AML-193 (cell line): ENCODE results near the gene ACP4.
"Not testable (repeated sequence)": the region's sequence is repeated elsewhere in the genome, so short reads cannot be mapped to it uniquely, and the experiment has no call there.

Experiments
- DNase-seq, 2 experiments: peaks; one replicate each; lab custom pipeline; 2025; lab: John Stamatoyannopoulos, UW

ACP4 gene

DNA sequence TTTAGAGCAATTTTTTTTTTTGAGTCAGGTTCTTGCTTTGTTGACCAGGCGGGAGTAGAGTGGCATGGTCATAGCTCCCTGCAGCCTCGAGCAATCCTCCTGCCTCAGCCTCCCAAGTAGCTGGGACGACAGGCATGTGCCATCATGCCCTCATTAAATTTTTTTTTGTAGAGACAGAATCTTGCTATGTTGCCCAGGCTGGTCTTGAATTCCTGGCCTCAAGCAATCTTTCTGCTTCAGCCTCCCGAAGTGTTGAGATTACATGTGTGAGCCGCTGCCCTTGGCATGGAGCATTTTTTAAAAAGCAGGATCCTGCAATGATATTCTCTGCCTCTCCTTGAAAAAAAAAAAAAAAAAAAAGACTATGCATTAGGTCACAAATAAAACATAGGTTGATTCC is 14.1 kb upstream of the ACP4 start:
- DNase-seq = no peak

DNA sequence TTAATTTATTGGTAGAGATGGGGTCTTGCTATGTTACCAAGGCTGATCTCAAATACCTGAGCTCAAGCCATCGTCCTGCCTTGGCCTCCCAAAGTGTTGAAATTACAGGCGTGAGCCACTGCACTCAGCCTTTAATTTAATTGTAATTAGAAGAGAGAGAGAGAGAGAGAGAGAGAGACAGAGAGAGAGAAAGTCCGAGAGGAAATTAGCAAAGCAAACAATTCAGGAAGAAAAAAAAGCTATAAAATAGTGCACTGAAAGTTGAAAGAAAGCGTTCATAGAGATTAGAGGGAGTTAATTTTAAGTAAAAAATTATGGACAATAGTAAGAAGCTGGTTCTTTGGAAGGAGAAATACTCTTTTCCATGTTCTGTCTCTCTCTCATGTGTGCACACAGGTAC is 13.0 kb upstream of the ACP4 start:
- no peak for DNase-seq

DNA sequence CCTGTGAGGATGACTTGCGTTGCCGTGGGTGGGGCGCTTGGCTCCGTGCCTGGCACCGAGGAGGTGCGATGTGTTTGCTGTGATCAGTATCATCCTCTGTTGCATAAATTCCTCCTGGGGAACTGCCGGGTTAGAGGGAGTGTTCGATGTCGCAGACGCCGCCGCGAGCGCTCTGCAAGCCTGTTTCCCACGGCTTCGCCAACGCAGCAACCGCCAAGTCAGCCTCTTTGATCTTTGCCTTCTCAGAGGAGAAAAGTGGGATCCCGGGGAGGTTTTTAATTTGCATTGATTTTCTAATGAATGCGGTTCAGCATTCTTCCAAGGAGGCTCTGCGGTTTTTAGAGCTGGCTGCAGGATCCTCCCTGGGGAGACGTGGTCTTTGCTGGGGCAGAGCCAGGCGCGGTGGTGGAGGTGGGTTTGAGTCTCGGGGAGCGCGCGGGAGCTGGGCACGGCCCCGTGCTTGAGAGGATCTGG is 12.3 kb upstream of the ACP4 start:
- DNase-seq = no peak

DNA sequence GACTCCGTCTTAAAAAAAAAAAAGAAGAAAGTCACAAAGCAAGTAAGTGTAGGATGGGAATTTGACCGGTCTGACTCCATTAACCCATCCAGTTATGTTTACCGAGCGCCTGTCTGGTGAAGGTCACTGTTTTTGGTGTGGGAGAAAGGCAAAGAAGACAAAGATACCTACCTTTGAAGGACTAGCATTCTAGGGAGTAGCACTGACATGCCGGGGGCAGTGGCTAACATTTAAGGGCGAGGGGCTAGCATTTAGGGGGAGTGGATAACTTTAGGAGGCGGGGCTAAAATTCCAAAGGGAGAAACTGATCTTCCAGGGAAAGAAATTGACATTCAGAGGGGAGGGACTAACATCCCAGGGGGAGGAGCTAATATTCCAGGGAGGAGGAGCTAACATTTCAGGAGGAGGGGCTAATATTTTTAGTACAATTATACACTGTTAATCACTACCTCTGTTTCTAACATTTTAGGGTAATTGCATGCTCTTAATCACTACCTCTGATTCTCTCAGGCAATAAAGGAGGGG is 11.2 kb upstream of the ACP4 start:
- no peak for DNase-seq

DNA sequence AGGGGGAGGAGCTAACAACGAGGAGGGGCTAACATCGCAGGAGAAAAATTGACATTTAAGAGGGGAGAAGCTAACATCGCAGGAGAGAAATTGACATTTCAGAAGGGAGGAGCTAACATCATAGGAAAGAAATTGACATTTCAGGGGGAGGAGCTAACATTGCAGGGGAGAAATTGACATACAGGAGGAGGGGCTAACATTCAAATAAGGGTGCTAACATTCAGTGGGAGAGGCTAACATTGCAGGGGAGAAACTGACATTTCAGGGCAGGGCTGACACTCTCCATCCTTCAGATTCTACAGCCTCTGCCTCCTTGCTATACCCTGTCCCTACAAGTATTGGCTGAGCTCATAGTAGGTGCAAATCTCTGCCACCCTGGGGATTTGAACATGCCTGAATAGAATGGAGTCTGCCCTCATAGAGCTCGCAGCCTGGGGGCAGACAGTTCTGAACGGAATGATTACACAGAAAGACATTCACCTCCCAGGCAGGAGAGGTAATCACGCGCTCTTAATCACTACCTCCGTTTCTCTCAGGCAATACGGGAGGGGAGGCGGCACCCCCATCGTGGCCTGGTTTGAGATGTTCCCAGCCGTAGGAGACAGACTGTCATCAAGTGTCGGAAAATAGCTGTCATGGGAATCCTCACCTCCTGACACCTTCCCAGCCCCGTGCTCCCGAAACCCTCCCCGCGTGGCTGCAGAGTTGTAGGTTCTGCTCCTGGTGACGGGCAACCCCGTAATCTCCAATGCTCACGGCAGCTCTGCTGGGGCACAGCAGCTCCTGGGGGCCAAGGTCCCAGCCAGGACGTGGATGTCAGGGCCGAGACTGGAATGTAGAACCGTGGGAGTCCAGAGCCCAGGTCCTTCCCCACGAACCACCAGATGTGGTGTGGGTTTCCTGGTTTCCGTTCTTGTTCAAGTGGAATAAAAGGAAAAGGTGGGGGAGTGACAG is 10.4 kb upstream of the ACP4 start:
- DNase-seq = no peak

DNA sequence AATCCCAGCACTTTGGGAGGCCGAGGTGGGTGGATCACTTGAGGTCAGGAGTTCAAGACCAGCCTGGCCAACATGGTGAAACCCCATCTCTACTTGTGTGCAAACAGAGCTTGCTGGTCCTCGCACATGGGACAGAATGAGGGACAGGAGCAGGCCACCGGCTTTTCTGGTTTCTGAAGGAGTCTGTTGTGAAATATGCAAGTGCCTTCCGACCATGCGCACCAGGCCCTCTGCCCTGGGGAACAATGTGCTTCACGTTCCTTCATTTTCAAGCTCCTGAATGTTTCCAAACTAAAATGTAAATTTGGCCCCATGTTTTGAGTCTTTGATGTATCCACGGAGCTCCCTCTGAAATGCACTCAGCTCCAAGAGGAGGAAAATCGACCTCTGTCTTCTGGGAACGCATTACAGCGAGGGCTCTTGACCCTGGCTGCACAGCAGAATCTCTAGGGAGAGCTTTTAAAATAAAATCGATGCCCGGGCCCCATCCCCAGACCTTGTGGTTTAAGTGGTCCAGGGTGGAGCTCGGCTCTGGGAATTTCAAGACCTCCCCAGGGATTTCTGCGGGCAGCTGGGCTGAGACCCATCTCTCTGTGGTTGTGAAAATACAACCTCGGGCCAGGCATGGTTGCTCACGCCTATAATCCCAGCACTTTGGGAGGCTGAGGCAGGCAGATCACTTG is 9.3 kb upstream of the ACP4 start:
- DNase-seq = no peak

DNA sequence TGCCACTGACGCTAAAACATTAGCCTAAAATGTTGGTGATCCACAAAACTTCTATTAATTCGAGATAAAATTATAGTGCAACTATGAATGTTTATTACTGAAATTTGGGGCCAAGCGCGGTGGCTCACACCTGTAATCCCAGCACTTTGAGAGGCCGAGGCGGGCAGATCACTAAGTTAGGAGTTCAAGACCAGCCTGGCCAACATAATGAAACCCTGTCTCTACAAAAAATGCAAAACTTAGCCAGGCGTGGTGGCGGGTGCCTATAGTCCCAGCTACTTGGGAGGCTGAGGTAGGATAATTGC is 6.4 kb upstream of the ACP4 start:
- DNase-seq = not testable (repeated sequence)

DNA sequence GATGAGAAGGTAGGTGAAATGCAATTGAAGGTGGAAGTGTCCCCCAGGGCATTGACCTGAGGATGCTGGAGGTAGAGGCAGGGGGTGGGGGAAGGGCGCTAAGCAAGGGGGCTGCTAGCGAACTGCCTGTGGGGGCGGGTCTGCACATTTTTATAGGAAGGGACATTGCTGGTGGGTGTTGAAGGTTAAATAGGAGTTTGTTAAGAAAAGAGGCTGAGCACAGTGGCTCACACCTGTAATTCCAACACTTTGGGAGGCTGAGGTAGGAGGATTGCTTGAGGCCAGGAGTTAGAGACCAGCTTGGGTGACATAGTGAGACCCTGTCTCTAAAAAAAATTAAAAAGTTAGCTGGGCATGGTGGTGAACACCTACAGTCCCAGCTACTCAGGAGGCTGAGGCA is 5.5 kb upstream of the ACP4 start:
- no peak for DNase-seq

DNA sequence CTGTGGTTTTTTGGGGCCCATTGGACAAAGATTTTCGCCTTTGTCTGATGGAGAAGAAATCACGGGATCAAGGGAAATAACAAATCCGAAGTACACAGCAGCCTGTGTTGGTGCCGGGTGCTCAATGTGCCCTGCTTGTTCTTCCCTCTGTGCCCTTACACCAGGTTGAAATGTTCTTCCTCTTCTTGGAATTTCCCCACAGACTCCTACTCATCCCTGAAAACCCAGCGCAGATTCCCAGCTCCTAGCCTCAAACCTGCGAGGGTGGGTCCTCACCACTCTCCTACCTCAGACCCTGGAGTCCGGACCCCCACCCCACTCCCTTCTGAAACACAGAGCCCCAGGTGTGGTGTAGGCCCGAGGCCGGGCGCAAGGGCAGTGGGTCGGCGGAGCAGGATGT is 4.9 kb upstream of the ACP4 start:
- no peak for DNase-seq

DNA sequence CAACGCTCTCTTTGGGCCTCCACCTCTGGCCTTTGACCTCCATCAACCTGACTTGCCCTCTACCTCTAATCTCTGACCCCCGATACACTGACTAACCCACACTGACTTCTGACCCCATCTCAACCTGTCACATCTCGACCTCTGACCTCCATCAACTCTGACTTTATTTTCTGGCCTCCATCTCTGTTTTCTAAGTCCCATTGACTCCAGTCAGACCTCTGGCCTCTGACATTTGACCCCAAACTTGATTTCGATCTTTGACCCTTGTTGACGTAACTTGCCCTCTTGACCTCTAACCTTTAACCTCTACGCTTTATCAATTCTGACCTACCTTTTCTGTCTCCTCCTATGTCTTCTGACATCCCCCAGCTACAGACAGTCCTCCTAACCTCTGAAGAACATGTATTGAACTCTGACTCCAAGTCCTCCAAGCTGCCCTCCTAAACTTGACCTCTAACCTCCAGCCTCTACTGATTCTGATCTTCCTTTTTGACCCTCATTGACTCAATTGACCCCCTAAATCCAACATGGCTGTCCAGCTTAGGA is 780 bp downstream of the ACP4 start:
- no peak for DNase-seq

DNA sequence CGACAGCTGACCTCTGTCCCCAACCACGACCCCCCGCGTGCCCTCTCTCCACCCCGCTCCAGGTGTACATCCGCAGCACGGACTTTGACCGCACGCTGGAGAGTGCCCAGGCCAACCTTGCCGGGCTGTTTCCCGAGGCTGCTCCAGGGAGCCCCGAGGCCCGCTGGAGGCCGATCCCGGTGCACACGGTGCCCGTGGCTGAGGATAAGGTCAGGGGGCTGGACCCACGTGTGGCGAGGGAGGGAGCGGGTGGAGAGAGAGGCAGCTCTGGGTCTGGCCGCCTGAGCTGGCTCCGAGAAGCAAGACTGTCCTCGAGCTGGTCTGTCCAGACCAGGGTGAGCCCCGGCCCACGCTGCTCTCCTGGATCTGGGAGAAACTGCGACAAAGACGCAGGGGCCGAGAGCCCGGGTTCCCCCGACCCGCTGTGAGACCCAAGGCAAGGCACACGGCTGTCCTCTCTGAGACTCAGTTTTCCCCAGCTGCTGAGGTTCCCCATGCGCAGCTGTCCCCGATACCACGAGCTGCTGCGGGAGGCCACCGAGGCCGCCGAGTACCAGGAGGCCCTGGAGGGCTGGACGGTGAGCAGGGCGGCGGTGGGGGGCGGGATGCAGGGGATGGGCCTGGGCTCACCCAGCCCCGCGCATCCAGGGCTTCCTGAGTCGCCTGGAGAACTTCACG is 1.5 kb downstream of the ACP4 start:
- DNase-seq = no peak

DNA sequence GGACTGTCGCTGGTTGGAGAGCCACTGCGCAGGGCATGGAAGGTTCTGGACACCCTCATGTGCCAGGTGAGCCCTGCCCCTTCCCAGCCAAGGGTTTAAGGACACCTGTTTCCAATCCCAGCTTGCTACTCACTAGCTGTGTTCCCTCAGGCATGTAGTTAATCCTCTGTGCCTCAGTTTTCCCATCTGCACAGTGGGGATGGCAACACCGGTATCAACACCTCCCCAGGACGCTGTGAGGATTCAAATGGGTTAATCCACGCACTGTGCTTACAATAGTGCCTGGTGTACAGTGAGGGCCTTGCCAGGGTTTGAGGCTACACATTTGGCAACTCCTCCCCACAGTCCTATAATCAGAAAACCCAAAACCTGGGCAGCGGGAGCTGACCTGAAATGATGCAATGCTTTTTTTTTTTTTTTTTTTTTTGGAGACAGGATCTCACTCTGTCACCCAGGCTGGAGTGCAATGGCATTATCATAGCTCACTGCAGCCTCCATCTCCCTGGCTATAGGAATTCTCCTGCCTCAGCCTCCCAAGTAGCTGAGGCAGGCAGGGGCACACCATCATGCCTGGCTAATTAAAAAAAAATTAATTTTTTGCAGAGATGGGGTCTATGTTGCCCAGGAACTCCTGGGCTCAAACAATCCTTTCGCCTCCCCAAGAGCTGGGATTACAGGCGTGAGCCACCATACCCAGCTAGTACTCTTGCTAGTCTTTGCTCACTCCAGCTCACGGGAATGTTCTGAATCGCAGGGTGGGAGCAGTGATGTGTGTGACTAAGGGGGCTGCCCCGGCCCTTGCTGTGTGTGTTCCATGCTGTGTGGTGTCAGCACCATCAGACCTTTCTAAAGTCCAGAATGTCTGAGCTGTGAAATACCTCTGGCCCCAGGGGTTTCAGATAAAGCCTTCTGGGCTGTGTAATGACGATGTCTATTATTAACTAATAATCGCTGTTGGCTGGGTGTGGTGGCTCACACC is 2.3 kb downstream of the ACP4 start:
- DNase-seq = no peak

DNA sequence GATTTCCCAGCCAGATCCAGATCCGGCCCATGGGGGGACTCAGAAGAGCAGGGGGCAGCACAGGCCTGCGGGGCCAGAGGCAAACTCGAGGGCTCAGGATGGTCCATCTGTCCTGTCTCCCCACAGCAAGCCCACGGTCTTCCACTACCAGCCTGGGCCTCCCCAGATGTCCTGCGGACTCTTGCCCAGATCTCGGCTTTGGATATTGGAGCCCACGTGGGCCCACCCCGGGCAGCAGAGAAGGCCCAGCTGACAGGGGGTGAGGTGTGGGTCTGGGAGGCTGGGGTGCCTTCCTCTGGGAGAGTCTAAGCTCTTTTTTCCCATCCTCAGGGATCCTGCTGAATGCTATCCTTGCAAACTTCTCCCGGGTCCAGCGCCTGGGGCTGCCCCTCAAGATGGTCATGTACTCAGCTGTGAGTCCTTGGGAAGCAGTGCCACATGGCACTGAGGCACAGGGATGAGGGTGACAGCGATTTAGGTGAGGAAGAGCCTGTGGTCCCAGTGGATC is 3.4 kb downstream of the ACP4 start:
- DNase-seq = no peak

DNA sequence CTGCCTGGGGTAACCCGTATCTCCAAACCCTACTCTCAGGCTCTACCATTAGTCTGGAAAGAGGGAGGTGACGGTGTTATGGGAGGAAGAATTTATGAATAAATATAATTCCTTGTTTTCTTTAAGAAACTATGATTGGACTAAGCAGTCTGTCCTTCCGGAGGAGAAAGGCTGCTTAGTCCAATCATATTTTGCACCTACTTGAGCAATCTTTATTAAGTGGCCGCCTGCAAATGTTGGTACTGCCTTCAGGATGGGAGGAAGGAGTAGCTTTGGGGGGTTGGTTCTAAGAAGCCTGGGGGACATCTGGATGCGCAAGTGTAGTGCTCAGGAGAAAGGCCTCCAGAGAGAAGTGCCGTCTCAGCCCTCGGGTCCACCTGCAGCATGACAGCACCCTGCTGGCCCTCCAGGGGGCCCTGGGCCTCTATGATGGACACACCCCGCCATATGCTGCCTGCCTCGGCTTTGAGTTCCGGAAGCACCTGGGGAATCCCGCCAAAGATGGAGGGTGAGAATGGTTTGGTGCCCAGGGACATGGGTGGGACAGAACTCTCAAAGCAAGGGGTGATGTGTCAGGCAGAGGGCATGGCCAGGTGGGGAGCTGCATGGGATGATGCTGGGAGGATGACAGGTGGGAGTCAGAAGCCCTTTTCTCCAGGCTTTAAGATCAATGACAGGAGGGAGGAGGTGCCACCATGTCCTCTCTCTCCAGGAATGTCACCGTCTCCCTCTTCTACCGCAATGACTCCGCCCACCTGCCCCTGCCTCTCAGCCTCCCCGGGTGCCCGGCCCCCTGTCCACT is 4.1 kb downstream of the ACP4 start:
- no peak for DNase-seq

DNA sequence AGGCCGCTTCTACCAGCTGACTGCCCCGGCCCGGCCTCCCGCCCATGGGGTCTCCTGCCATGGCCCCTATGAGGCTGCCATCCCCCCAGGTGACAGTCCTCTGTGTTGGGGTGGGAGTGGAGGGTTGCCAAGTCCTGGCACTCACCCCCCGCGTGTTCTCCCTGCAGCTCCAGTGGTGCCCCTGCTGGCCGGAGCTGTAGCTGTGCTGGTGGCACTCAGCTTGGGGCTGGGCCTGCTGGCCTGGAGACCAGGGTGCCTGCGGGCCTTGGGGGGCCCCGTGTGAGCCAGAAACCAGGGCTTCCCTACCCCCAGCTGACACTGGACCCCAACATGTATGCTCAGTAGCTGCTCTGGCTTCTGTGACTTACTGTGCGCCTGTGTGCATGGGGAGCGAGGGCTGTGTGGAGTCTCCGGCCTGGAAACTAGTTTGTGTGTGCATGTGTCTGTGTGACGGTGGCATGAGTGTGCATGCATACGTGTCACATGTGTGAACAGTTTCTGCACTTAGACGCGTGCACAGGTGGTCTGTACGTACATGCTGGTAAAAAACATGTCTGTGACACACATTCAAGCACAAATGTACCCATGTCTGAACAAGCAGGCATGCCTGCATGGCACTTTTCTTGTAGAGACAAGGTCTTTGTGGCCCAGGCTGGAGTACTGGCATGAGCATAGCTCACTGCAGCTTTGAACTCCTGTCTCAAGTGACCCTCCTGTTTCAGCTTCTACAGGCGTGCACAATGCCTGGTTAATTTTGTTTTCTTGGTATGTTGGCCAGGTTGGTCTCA is 4.9 kb downstream of the ACP4 start:
- no peak for DNase-seq

DNA sequence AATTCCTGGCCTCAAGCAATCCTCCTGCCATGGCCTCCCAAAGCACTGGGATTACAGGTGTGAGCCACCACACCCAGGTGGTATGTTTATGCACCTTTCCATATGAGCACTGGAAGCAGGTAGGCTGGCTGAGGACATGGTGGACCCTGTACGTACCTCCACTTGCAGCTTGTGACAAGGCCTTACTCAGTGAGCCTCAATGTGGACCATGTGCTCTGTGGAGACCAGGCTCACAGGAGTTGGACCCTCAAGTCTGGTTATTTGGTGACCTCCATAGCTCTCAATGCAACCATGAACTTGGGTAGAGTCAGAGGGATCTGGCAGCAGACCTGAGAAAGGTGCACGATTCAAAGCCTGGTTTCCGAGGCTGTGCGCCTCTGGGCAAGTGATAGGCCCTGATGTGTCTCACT is 5.5 kb downstream of the ACP4 start:
- DNase-seq = no peak

DNA sequence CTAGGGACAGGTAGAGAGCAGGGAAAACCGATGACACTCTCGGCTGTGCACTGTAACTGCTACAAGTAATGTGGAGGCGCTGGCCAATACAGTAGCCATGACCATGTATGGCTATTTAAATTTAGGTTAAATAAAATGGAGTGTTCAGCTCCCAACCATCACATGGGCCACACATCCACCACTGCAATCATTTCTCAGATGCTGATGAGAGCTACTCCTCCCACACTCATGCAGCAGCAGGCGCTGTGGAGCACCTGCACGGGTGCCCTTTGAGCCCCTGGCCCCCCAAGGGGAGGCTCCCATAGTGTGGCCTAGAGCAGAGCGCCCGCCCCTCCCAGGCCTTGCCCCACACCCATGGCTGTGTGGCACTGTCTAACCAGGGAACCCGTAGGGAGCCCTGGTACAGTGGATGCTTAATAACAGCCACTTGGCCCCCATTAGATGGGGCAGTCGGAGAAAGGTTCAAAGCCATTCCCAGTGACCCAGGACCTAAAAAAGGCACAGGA is 6.0 kb downstream of the ACP4 start:
- DNase-seq = no peak

DNA sequence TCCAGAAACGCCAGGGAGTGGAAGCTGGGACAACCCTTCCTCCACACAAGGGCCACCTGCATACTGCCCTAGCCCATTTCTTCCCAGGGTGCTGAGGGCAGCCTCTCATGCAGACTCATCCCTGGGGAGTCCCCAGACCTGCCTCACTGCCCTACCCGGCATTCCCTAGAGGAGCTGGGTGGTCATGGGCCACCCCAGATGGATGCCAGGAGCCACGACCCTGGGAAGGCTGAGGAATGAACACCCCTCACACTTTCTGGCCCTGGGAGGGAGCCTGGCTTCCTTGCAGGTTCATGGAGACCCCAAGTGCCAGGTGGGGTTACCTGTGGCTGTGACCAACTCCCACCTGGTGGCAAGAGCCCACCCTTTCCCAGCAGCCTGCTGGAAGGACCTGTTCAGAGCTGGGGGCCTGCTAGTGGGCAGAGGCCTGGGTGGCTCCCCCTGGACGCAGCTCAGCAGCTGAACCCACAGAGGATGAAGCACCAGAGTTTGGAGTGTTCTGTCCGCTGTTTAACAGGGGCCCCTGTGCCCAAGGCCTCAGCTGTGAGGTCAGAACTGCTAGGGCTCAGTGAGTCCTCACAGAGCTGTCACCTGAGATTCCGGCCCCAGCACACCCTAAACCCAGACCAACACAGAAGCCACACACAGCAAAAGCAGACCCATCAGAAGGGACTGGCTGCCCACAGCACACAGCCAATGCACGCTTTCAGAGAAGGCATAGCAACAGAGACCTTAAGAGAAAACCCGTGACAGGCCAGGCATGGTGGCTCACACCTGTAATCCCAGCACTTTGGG is 6.6 kb downstream of the ACP4 start:
- DNase-seq = no peak
